SU-DHL-6 (cell line): ENCODE measurements around the gene NT5DC2.

Source experiments
- EZH2phosphoT487 ChIP-seq: fragments of 200-600 bp; sonication (generic), shearing (Covaris generic); conservative IDR thresholded peaks from 2 replicates; pipeline ENCODE4 v1.6.1; 2018; ENCODE audit warnings: mild to moderate bottlenecking, antibody characterized with exemption, low read length, moderate library complexity, mixed read lengths
- TF ChIP-seq, protein P1 (sequence below): fragments of 200-600 bp; sonication (generic); IDR thresholded peaks from one replicate; pipeline ENCODE4 v1.5.1; 2017; ENCODE audit warnings: antibody characterized with exemption, mild to moderate bottlenecking, low read length, moderate library complexity; ENCODE audit not compliant: insufficient read depth, poor library complexity, severe bottlenecking

DNA sequence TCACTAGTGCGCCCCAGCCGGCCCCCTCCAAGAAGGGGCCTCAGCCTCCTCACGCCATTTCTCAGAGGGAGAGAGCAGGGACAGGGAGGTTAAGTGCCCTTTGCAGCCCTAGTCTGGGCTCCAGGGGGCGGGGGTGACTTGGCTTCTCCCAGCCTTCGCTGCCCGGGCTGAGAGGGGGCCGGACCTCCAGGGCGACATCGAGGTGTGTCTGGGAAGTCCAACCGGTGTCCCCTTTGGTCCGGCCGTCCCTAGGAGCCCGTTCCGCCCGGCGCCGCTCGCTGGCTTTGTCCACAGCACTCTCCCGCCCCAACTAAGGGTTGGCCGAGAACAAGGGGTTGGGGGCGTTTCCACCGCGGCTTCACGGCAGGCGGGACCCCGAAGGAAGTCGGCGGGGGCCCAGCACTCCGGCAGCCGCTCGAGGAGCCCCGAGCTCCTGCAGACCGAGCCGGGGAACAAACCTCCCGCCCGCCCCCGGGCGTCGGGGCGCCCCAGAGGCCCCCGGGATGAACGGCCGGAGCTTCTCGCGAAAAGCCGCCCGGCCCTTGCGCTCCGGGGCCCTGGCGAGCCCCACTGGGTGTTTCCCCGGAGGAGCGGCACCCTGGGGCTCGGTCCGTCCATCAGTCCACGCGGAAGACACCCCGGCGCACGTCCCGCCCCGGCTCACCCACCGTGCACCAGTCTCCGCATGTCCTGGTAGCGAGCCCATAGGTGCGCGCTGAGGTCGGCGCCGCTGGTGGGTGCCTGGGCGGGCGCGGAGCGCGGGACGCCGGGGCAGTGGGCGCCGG lies 627 bp downstream of the NT5DC2 start:
- TF ChIP-seq, protein P1, sequence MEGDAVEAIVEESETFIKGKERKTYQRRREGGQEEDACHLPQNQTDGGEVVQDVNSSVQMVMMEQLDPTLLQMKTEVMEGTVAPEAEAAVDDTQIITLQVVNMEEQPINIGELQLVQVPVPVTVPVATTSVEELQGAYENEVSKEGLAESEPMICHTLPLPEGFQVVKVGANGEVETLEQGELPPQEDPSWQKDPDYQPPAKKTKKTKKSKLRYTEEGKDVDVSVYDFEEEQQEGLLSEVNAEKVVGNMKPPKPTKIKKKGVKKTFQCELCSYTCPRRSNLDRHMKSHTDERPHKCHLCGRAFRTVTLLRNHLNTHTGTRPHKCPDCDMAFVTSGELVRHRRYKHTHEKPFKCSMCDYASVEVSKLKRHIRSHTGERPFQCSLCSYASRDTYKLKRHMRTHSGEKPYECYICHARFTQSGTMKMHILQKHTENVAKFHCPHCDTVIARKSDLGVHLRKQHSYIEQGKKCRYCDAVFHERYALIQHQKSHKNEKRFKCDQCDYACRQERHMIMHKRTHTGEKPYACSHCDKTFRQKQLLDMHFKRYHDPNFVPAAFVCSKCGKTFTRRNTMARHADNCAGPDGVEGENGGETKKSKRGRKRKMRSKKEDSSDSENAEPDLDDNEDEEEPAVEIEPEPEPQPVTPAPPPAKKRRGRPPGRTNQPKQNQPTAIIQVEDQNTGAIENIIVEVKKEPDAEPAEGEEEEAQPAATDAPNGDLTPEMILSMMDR = no peak
- TF ChIP-seq EZH2phosphoT487 = no peak
